T-helper 1 cell treated with Interleukin-12 subunit alpha and Interleukin-12 subunit beta and Interleukin-4 antibody, amounts not matched to agents 30 ng/mL and 1 ng/mL, for 36 hours (primary cell): ENCODE data around the gene OTUD4. TPM values are rescaled to one million over a fixed set of nuclear protein-coding genes. Genes with fewer than 3 reads are reported as not detected.

Experiments used
- intact Hi-C: fragments of 100-400 bp; cut with micrococcal nuclease; formaldehyde crosslinking; loops from one replicate; pipeline ENCODE4 v1.15.1; 2024
- total RNA-seq: library from RNA; stranded (reverse); gene quantifications from 2 replicates; pipeline ENCODE4 v1.2.3, GENCODE V29; 2022

Gene OTUD4
- total RNA-seq, 1 donor from 2014 or later, result 65.9 TPM

DNA sequence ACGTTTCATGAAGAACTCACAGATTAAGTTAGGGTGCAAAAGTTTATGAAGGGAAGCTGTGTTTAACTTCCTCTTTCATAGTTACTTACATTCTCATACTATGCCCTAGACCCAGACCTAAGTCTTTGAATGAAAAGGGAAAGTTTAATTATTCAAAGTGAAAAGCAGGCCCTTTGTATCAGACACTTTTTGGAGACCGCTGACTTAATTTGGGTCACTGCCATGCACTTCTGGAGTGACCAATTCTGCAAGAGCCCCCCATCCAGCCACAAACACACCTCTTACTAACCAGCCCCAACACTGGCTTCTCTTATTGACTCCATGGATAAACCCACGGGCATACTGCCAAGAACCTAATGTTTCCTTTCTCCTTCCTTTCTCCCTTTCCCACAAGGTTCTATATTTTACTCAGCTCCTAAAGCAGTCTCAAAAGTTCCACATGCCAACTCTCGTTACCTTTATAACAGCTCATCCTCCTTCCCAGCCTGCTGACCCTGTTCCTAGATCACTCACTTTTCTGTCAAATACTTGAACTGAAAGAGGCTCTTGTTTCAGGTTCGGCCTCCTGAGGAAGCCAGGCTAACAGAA is 47.8 kb downstream of the OTUD4 start:
- intact Hi-C loops, result loop anchor here (10.0 kb wide), 1 partner anchor 802 kb away; the partner anchor contains the start of gene ZNF827

DNA sequence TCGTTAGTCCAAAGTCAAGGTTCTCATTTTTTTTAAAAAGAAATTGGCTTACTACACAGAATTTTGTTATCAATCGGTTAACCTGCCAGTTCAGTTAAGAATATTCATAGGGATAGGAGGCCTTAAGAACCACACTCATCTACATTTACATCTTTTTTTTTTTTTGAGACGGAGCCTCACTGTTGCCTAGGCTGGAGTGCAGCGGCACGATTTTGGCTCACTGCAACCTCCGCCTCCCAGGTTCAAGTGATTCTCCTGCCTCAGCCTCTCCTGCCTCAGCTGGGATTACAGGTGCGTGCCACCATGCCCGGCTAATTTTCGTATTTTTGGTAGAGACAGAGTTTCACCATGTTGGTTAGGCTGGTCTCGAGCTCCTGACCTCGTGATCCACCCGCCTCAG is 48.5 kb downstream of the OTUD4 start:
- intact Hi-C loops, result loop anchor here (1.0 to 10.0 kb wide), 2 partner anchors 8 to 803 kb away; partner anchors contain the start of gene ZNF827

GRCh38 chr4:145130788-145131399 is 49.5 kb downstream of the OTUD4 start:
- intact Hi-C loops, result loop anchor here (1.0 to 10.0 kb wide), 2 partner anchors 9 to 804 kb away; partner anchors contain the start of gene ZNF827

- intact Hi-C loops, result loop anchor here (10.0 kb wide), 1 partner anchor 805 kb away; the partner anchor contains the start of gene ZNF827
Measured at GRCh38 chr4:145130130-145130529, 50.3 kb downstream of the OTUD4 start.

- intact Hi-C loops, result no loop called here
Measured at GRCh38 chr4:145125396-145125795, 55.0 kb downstream of the OTUD4 start.

DNA sequence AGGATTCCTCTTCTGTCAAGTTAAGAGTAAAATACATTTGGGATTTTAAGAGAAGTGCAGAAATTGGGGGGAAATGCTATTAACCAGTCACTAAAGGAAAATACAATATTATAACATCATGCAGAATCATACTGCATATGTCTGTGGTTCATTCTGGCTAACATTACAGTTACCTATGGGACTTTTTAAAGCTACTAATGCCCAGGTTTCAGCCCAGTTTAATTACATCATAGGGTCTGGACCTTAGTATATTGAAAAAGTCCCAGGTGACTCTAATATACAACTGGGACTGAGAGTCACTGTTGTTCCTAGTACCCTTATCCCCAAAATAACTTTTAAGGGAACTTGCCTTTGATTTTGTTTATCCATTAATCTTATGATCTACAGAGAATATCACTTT is 72.3 kb downstream of the OTUD4 start:
- intact Hi-C loops, result loop anchor here (1.0 kb wide), 1 partner anchor 9 kb away; no protein-coding TSS in a partner anchor

DNA sequence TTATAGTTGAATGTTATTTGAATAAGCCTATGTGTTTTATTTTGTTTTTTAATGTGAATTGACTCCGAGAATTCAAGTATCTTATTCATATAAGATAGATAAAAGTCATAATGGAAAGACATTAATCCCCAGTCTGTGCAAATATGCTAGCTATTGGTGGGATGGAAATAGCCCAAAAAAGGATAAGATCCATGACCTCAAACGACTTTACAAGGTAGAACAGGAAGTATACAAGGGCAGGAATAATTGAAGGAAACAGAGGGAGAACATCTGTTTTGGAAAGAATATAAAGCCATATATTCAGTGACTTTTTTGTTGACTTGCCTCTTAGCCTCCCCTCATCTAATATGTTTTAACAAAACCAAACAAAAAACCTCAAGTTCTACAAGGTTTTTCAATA is 73.3 kb downstream of the OTUD4 start:
- intact Hi-C loops, result no loop called here

DNA sequence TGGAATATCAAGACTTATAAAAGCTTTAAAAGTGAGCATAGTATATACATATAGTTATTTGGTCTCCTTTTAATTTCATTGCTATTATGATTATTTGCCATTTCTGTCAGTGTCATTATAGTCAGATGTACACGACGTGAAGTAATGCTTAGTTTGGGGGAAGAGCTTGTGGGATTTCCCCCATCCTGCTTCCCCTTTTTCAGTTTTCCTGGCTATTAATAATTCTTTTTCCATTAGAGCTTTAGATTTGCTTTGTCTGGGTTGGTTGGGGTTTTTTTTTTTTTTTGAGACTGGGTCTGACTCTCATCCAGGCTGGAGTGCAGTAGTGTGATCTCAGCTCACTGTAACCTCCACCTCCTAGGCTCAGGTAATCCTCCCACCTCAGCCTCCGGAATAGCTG is 76.9 kb downstream of the OTUD4 start:
- intact Hi-C loops, result no loop called here

GRCh38 chr4:145102619-145103018 is 77.8 kb downstream of the OTUD4 start:
- intact Hi-C loops, result no loop called here

DNA sequence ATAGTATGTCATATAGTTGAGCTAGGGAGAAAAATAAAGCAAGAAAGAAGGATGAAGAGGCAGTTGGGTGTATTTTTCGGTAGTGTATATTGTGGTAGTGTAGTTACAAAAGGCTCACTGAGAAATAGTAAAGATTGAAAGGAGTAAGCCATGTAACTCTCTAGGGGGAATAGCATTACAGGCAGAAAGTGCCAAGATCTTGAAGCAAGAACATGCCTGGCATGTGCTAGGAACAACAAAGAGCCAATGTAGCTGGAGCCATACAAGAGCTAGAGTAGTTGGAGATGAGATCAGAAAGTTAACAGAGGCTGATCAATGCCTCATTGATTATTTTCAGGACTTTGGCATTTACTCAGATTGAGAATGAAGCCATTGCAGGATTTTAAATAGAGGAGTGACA is 79.3 kb downstream of the OTUD4 start:
- intact Hi-C loops, result no loop called here

DNA sequence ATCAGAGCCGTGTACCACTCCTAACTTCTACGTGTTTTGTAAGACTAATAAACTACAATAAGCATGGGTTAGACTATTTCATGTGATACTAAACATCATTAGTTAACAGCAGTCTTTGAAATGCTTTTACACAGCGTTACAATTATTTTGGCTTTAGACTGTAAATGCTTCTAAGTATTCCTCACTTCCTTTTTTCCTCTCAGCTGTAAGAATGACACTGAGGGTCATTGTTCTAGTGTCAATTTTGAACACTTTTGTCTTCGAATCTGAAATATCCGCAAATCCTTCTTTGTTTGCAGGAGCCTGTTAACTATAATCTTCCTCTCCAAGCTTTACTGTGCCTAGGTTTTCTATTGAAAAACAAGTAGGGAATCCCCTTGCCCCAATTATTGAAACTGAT is 80.7 kb downstream of the OTUD4 start:
- intact Hi-C loops, result loop anchor here (2.0 to 5.0 kb wide), 6 partner anchors 383 to 1915 kb away; partner anchors contain the start of genes LSM6 and USP38

DNA sequence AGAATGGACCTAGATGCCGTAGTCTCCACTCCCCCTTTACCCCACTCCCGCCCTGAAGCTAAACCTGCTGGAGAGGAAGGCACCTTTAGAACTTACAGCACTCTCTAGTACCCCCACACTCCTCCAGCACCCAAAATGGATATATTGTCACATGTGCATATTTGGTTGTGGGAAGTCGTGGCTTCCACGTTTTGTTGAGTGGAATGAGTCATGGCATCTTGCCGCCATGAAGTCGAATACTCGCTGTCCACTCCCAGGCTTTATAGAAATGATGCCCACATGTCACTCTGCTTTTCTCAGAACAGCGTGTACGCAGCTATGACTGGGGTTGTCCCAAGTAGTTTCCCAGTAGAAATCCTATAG is 81.7 kb downstream of the OTUD4 start:
- intact Hi-C loops, result loop anchor here (1.0 to 5.0 kb wide), 14 partner anchors 28 to 1914 kb away; partner anchors contain the start of genes LSM6, MMAA, OTUD4 and SMARCA5

DNA sequence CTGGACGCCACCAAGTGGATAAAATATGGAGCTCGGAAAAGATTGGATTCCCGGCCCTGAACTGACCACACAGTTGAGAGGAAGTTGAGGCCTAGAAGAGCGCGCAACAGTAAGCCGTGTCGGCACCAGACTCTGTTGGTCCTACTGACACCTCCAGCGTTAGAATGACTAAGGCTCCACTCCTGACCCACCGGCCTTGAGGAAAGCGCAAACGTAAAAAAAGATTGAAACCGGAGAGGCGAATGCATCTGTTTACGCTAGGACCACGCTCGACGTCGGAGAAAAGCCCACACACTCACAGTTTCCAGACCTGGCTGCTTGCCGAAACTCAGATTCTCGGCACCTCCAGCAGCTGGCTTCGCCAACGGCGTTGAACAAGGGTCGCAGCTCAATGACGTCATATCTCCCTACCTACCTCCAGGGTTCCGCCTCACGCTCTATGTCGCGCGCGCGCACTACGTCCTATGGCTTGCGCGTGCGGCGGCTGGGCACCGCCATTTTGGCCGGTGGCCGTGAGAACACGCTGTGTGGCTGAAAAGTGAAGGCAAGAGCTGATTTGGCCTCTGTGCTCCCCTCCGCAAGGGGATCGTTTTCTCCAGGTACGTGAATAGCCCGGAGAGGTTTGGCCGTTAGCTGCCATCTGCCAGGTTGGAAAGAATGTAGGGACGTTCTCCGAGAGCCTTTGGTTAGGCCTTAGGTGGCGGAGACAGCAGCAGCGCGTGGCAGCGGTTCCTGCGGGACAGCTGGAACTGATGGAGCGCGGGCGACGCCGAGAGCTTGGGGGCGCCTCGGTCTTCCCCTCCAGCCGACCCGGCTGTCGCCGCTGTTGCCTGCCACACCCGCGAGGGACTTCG is 82.3 kb downstream of the OTUD4 start, which contains the start of the genes ABCE1 and ANAPC10:
ABCE1 (plus strand) TSS at position 491 of the 854 bp plus-strand sequence. CDS start 6,102 bp downstream, outside the sequence.
ANAPC10 (minus strand) TSS at position 376 of the 854 bp plus-strand sequence. CDS start 2,097 bp downstream, outside the sequence.
- intact Hi-C loops, result loop anchor here (1.0 to 5.0 kb wide), 15 partner anchors 9 to 1913 kb away; partner anchors contain the start of genes LSM6, MMAA, OTUD4 and SMARCA5

DNA sequence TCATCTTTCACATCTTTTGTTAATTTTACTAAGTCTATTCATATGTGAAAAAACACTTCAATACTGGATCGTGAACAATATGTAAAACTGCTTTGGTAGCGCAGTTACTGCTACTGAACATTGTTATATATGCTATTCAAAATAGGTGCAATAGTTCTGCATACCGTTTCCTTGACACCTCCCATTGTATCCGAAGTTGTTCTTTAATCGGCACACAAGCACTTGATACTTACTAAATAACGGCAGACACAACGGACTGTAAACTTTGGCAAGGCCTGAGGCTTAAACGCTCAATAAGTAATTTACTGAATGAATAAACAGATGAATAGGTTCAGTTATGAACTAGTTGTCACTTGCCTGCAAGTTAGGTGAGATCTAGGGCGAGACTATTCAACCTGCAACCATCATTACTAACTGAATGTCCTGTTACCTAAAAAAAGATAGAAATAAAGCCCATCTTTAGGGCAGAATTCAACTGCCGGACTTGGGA is 83.0 kb downstream of the OTUD4 start:
- intact Hi-C loops, result loop anchor here (1.0 to 5.0 kb wide), 2 partner anchors 8 to 710 kb away; no protein-coding TSS in a partner anchor

DNA sequence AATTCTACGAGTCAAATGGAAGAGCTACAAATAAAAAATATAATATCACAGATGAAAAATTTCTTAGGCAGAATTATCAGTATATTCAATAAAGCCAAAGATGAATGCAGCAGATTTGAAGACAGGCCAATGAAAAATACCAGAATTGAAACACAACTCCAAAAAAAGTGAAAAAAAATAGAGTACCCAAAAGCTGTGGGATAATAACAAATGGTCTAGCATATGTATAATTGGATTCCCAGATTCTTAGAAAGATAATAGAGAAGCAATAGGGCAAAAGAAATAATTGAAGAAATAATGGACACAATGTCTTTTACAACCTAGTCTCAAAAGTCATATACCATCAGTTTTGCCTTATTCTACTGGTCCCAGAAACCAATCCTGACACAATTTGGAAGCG is 86.8 kb downstream of the OTUD4 start:
- intact Hi-C loops, result no loop called here

DNA sequence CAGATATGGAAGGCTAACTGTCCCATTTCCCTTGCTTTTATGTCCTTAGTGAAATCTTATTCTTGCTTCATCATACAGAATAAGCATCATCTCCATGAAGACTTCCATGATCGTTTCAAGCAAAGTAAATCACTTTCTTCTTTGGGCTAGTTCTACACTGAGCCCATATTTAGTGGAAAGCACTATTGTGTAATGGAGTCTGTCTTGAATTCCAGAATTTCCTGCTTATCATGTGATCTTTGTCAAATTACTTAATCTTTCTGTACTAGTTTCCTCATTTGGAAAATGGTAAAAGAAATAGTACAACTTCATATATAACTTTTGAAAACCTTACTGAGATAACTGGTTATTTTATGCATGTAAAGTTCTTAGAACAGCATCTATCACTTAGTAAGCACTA is 90.0 kb downstream of the OTUD4 start:
- intact Hi-C loops, result no loop called here

- intact Hi-C loops, result no loop called here
Measured at GRCh38 chr4:145083891-145084605, 96.3 kb downstream of the OTUD4 start.
